Muscle of arm (tissue), 12 donors: ENCODE data around the gene RALGPS1. TPM values are rescaled to one million over a fixed set of nuclear protein-coding genes. Genes with fewer than 3 reads are reported as not detected.

Source experiments
- DNase-seq: peaks from one replicate; pipeline ENCODE4 v3.0.0-alpha.2; 2013
- polyA plus RNA-seq, 12 donors: library from polyadenylated mRNA; unstranded; fragments of 120-200 nt; gene quantifications; one replicate each; pipeline ENCODE4 v1.2.1, GENCODE V29; 2013; ENCODE audit not compliant: insufficient read length in 12 of 12

Gene RALGPS1
- polyA plus RNA-seq, 12 donors = 5.5 to 15.1 (median 9.1) TPM; not detected in 1

DNA sequence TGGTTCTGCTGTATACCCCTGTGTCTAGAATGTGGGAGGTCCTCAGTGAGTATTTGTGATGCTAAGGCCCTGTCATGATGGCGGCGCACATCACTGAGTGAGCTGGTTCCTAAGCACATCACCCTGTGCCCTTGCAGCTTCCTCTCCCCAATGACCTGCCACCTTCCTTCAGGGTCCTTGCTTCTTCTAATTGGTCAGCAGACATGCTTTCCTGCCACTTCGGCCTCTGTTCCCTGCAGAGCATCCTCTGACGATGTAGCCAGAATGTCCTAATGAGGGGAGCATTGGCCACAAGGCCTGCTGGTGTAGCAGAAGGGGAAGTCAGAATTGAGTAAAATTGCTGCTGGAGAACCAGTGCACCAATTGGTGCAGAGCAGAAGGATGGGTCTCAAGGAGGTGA is 238.9 kb downstream of the RALGPS1 start:
- no peak for DNase-seq

DNA sequence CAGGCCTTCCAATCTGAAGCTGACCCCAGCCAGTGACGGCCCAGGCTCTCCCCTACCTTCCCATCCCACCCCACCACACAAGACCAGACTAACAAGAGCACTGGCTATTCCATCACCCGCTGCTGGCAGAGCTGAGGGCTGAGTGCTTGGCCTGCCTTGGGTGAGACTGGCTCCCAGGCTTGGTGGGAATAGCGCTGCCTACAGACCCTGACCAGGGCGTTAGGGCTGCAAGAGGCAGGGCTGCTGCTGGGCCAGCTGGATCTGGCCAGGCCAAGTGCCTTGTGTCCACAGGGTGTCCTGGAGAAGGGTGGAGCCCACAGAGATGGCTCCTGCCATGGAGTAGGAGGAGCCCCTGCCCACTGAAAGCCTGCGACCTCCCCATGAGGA is 239.4 kb downstream of the RALGPS1 start:
- DNase-seq = no peak

DNA sequence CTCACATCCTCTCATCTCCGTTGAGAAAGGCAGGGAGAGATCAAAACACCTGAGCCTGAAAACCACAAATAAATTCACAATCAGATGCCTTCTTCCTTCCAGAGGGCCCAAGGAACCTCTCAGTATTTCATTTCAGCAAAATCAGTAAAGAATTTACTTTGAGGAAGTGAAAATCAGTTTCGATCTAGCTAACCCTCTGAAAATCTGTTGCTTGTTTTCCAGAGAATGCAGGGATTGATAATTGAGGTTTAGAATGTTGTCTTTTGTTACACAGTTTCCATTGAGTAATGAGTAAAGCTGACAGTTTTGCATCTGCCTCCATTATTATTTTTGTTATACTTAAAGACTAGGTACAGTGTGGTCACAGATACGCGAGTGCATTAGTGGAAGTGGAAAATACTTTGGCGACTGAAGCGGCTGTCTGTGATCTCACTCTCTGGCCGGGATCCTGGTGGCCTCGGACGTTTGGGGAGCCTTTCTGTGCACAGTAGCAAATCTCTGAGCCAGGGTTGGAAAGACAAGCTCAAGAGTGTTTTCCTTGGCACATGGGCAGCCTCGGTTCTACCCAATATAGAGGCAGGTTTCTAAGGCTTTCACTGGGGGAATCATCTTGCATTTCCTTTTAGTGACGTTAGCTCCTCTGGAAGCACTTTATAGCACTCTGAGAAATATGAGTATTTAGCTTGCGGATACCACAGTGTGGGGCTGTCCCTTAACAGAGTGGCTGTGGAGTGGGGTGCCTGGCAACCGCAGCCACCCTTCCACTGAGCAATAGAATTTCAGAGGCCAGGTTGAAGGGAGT is 240.0 kb downstream of the RALGPS1 start:
- DNase-seq = peak; percentile 88

DNA sequence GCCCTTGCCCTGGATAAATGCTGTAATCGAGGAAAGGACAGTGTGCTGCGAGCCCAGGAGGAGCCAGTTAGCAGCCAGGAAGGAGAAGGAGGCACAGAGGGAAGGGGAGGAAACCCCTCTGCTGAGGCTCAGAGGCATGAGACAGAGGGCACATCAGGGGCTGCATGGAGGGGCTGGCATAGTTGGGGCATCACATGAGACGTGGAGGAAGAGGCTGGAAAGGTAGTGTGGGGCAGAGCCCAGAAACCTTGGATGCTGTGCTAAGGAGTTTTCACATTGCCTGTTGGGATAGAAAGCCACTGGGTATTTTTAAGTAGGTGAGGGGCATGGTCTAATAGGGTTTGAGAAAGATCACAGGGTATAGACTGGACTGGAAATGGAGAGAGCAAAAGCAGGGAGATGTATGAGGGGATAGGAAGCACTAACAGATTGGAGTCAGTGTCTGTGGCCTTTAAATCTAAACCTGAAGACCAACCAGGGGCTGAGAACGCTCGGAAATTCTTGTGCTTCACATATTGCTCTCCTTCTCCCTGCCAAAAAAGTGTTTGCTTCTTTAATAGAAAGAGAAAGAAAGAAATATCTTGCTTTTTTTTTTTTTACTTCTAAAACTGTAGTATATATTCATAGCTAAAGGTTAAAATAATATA is 240.9 kb downstream of the RALGPS1 start:
- no peak for DNase-seq

DNA sequence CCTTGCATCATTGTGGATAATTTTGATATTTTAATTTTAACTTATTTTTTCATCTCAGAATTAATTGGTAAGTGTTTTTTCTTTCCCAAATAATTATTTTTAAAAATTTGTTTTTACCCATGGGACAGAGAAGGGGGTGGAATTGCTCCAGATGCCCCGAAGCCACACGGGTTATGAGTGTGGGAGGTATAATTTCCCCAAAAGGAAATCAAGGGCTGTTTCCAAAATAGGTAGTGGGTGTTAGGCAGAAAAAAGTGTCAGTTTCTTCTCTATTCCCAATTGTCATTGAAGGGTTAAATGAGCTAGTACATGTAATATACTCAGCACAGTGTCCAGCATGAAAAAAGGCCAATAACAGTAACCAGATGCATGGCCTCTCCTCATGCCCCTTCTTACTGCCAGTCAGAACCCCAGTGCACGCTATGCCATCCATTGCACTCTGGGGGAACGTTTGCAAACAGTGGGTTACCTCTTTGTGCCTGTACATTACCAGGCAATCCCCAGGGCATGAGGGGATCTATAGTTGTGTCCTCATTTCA is 244.3 kb downstream of the RALGPS1 start:
- no peak for DNase-seq

DNA sequence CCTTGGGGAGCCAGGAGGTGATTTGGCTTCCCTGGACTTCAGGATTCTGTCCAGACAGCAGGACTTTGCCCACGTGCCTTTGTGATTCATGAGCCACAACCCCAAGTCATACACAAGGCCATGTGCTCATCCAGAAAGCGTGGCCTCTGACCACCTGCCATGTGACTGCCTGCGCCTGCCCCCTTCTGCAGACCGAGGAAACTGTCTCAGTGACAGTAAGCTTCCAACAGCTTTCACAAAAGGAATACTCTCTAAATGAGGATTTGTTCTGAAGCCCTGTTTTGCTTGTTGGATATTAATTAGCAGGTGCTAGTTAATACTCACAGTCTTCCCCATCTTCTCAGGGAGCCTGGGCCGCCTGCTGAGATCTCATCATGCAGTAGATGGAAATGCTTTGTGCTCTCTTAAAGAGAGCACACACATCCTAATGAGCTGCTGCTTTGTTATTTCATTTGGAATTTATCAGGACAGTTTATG is 244.8 kb downstream of the RALGPS1 start:
- no peak for DNase-seq

DNA sequence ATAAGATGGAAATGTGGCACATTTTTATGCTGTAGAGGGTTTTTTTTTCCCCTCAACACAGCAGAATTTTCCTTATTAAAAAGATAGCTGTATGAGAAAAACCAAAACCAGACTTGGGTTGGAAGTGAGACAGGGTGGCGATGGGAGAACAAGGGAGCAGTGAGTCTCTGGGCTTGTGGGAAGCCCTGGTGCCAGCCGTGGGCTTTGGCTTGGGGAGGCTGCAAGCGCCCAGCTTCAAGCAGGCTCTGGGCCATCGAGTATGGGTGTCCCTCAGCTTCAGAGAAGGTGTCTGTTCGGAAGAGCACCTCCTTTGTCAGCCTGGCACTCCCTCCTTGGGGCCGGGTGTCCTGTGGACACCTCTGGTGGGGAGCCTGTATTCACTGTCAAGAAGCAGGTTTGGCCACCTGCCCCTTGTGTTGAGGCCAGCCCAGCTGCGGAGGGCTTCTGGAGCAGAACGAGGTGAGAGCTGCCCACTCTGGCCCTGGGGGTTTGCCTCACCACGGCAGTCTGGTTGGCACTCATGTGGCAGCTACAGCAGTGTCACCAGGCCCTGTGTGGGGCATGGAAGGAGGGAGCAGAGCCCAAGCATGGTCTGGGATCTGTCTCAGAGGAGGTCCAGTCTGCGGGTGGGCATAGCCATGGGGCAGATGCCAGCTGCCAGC is 245.5 kb downstream of the RALGPS1 start:
- no peak for DNase-seq

DNA sequence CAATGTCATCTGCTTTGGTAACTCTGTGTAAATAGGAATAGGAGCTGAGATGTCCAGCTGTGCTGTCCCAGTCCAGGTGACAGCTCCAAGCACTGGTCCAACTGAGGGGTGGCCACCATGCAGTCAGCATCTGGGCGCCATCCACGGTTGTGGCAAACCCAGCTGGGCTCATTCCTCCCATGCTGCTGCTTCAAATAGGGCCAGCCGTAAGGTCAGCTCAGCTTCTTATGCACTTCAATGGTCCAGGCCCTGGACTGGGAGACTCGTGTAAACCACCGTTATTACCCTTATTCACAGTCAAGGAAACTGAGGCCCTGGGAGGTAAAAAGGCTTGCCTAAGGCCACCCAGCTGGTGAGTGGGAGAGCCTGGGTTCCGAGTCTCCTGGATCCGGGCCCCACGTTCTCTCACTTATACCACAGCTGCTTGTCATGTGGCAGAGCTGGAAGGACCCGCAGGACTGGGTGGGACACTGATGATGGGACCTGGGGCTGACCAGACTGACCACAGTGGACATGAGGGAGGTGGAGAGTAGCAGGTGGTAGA is 246.6 kb downstream of the RALGPS1 start:
- no peak for DNase-seq

DNA sequence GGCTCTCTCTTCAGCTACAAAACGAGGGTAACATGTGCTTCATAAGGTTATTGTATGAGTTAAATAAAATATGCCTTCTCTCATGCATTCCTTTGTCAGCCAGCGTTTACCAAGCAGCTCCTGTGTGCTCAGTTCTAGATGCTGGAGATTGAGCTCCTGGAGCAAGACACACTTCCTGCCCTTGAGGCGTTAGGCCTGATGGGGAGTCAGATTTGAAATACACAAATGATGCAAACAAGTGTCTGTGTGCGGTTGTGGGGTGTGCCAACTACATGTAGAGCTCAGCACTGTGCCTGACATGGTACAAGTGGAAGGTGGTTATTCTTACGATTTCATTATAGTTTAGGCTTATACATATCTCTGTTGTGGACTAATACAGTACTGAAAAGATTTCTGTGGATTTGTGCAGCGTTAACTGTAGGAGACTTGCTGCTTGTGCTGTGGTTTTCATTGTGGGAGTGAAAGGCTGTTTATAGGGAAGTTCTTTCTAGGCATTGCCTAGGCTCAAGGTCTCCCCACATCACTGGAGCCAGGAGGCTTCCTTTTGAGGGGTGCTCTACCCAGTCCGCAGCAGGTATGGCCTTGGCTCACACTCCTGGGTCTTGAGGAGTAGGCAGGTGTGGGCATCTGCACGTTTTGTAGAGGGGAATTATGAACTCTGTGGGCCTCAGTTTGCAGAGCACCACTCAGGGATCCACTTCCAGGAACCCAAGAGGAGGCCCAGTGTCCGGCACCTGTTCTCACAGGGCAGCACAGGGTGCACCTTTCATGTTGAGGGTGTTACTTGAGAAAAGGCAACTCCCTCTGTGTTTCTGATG is 247.7 kb downstream of the RALGPS1 start:
- no peak for DNase-seq

DNA sequence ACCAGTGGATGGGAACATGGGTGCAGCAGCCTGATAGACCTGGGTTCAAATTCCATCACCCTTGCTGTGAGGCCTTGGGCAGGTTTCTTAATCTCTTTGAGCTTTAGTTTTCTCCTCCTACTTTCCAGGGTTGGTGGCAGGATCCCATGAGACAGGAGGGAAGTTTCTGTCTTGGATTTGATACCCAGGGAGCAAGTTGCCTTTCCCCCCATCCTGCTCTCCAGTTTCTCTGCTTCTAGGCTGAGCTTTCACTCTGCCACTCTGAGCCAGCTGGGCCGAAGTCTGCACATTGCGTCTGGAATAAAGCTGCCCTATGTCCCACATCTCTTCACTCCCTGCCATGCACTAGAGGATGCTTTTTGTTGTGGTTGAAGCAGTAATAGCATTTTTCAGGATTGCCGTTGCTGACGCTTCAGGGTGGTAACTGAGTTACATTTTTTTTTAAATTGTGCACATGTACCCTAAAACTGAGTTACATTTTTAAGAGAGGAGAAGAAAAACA is 248.3 kb downstream of the RALGPS1 start:
- no peak for DNase-seq

DNA sequence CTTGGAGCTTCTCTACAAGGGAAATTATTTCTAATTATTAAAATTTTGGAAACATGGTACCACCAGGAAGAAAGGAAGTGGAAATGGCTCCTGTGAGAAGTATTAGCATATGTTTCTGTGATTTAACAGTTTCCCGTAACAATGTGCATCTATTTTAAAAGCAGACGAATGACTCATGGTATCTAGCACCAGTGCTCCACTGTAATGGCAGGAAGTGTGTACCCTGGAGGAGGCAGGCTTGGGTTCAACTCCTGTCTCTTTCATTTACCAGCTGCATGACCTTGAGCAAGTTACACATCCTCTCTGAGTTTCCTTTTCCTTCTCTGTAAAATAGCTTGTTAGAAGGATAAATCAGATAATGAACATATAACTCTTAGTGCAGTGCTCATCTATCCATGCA is 248.8 kb downstream of the RALGPS1 start:
- DNase-seq = no peak

DNA sequence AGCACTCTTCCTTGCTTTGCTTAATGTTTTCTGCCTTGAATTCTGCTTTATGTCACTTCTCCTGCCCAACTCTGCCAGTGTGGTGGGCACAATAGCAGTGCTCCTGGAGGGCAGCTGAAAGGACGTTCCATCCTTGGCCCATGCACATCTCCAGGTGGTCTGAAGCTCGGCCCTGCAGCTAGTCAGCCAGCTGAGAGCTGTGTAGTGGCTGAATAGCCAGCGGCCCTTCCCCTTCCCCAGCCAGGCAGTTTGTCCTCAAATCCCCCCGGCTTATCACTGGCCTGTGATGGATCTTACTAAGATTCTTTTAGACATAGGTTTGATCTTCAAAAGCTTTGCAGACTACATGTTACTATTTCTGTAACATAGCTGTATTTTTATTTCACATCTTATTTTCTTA is 250.5 kb downstream of the RALGPS1 start:
- DNase-seq = no peak

DNA sequence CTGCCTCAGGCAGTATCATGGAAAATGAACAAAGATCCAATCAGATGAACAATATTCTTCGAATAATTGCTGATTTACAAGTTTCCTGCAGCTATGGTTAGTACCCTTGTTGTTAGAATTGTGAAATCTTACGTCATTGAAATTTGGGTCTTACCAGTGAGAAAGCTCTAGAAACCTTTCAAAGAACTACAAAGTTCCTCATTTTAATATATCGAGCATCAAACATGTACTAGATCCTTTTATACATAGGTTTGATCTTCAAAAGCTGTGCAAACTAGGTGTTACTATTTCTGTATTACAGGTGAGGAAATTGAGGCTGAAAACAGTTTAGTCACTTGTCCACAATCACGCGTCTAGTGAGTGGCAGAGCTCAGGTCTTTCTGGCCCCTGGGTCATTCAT is 251.5 kb downstream of the RALGPS1 start:
- DNase-seq = no peak

DNA sequence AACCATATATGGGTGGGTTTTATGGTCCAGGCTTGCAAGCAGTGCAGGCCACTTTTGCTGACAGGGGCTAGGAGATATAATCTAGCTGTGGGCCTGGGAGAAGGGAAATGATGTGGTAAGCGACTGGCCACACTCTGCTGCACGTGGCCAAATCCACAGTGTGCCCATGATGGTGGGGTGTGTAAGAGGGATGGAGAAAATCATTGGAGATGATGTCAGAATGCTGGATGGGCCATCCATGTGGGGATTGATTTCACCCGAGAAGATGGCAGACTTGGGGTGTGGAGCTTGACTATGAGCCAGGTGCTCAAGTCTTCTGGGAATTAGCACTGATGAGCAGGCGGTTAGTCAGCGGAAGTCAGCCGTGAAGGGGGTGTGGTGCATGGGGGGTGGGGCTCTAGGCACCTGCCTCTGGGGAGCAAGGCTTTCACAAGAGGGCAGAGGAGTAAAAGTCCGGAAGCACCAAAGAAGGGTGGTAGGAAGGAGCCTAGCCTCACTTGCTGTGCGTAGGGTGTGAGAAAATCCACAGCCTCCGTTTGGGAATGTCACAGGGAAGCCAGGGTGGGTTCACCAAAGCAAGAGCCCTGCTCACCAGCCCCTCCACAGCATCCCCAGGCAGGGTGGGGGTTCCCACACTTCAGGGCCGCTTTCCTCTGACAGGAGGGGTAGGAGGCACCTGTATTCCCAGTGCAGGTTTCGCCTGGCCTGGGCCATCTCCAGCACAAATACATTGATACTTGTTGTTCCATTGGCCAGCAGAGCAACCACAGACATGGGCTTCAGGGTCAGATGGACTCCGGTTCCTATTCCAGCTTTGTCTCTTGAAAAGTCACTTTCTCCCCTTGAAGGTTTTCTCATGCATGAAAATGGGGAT is 252.3 kb downstream of the RALGPS1 start:
- DNase-seq = no peak

DNA sequence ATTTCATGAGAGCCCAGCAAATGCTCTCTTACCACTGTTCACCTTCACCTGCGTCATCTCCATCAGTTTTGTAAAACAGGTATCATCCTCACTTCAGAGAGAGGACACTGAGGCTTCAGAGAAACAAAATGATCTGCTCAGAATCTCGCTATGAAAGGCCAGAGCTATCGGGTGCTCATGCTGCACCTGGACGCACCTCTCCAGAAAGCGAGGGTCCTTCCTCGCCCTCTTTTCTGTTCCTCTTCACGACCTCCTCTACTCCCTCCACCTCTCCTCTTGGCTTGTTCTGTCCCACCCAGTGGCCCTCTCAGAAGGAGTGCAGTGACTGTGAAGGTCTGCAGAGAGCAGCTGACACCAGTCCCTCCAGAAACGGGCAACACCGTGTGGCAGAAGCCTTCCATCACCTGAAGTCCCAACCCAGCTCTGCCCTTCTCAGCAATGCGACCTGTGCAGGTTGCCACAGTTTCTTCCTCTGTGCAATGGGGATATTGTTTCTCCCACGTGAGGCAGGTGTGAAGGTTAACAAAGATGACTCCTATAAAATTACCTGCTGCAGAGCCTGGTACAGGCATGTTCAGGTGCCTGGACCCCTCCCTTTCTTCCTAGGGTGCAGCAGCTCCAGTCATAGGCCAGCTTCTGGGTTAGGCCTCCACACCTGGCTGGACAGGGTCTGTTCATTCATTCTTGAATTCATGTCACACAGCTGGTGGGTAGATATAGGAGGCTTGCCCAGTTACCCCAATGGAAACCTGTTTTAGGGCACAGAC is 253.2 kb downstream of the RALGPS1 start:
- no peak for DNase-seq

DNA sequence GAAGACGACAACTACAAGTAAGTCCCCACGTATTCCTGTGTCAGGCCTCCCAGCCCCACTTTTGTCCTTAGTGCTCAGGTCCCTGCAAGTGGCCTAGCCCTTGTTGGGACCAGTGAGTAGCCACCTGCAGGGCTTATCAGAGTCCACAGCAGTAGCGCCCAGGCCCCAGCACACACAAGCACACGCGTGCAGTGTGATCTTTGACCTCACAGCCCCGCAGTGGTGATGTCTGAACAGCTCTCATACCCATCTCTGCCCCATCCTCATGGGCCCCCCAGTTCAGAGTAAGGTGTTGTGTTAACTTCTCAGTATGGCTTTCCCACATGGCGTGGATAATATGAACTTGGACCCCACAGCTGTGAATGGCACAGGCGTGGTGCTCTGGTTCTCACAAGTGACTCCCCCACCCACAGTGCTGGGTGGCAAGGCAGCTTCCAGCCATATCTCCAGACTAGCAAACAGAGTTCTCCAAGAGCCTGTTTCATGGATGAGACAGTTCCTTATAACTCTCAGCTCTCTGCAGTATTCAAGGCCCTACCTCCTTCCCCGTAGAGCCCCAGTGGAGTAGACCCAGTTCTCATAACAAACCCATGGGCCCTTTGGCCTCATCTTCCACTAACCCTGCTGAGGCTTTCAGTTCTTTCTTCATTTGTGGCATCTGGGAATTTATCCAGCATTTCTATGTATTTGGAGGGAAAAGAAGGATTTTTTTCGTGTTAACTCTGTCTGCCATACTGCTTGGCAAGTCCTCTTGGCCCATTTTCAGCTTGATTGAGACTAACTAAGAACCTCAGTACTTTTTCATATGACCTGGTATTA is 254.4 kb downstream of the RALGPS1 start:
- DNase-seq = no peak

DNA sequence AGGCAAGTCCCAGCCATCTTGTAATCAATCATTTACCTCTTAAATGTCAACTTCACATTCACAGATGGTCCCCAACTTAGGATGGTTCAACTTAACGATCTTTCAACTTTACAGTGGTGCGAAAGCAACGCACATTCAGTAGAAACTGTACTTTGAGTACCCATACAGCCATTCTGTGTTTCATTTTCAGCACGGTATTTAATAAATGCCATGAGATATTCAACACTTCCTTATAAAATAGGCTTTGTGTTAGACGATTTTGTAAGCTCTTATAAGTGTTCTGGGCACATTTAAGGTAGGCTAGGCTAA is 254.9 kb downstream of the RALGPS1 start:
- no peak for DNase-seq

DNA sequence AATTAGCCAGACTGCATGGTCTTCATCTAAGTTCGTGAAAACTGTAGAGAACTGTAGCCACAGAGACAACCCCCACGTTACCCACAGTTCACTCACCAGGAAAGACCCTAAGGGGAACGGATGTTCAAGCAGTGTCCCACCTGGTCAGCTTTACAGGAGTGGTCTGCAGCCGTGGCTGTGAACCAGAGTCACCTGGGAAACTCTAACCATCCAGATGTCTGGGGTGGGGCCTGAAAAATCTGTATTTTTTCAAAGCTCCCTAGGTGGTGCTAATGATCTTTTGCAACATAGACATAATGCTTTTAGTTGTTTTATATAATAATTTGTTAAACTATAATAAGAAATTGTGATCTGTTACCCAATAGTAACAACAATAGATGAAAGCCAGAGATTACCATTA is 255.5 kb downstream of the RALGPS1 start:
- DNase-seq = no peak

DNA sequence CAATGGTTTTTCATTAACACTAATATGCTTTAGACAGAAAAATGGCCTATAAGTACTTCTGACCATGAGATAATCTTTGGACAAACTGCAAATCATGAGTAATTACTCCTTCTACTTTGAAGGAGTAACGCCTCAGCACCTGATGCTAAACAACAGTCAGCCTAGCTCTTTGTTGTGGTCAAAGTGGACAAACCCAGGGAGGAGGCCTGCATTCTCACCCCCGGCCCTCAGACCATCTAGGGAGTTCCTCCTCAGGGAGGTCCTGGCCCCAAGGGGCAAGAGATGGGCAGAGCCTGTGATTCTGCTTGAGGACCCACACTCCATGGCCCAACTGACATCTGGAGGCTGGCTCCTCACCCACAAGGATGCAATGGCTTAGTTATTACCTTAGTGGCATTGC is 256.1 kb downstream of the RALGPS1 start:
- DNase-seq = no peak
